ENCODE measurements around the gene CLEC2B.

GRCh38 chr12:9900930-9901329 is 31.8 kb upstream of the CLEC2B start:
- TF ChIP-seq CTCF (IDR thresholded peaks at IDR 0.05) (no peak), POLR2A (IDR thresholded peaks at IDR 0.05) (no peak), POLR2AphosphoS5 (IDR thresholded peaks at IDR 0.05) (no peak)
